ENCODE data around the gene CSGALNACT2.
"Not testable (repeated sequence)": the region's sequence is repeated elsewhere in the genome, so short reads cannot be mapped to it uniquely, and the experiment has no call there.

CSGALNACT2 gene

DNA sequence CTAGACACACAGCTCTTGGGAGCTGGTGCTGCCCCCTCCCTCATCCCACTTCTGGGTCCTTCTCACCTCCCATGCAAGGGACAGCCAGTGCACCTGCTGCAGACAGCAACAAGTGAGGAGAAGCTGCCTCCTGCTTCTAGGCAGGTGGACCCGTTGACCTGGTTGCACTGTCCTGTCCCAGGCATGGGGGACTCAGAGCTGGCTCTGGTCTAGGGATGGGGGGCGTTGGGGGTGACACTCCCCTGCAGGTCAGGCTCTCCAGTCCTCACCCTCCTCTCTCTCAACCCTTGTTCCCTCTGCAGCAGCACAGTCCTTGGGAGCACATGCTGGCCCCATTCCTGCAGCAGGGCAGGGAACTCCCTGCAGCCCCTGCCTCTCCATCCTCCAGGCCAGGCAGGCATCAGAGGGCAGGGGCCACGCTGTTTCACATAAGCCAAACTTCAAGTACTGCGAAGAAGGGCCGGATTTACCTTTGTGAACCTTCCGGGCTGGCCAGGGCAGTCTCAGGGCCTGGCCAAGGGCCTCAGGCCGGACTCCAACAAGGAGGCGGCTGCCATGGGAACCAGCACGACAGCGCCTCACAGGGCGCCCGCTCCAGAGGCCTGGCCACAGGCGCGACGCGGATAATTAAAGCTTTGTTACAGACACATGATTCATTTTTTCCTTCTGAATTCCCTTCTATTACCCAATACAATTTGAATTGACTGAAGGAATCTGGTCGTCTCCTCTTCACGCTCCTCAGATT lies 80.1 kb downstream of the CSGALNACT2 start:
- DNase-seq = no peak

DNA sequence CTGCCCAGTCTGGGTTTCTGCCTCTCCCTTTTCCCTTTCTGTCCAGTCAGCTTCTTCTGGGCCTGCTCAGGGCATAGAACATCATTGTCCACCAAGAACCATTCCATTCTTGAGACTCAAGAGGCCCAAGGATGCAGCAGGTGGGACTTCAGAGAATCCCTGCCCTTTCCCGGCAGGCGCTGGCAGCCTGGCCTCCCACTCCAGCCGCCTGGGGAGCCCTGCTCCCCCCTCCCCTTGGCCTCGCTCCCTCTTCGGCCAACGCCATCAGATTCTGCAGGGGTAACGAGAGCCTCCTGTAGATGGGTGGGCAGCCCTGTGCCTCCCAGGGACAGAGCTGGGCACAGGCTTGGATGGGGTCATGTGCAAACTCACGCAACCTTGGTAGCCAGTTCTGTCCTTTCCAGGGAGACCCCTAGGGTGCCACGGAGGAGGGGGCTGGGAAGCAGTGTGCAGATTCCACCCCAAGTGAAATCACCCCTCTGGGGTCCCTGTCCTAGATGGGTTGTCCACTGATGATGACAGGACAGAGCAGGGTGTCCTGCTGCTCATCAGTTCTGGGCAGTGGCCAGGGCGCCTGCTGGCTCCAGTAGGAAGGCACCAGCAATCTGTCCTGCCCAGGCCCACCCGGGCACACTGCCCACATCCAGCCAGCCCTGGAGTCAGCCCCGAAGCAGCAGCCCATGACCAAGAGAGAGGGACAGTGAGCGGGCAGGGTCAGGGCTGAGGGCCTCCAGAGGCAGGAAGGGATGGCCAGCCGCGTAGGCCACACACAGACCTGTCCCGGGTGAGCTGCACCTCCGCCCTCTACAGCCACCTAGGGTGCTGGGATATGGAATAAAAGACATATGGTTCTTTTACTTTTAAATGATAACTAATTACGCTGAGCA lies 80.9 kb downstream of the CSGALNACT2 start:
- DNase-seq = no peak

DNA sequence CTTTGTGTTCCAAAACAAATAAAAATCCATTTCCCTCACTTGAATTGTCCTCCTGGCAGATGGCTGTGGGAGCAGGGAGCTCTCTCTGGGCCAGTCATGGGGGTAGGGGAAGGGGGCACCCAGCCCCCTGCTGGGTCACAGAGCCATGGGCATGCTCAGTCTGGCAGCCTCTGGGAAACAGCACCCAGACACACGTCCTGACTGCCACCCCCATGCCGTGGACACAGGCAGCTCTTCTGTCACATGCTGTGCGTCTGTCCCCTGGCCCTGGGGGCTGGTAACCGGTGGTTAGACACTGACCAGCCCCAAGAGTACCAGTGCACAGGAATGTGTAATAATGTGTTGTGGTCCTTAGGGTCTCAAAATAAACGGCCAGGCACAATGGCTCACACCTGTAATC lies 81.6 kb downstream of the CSGALNACT2 start:
- DNase-seq = peak; percentile 9

DNA sequence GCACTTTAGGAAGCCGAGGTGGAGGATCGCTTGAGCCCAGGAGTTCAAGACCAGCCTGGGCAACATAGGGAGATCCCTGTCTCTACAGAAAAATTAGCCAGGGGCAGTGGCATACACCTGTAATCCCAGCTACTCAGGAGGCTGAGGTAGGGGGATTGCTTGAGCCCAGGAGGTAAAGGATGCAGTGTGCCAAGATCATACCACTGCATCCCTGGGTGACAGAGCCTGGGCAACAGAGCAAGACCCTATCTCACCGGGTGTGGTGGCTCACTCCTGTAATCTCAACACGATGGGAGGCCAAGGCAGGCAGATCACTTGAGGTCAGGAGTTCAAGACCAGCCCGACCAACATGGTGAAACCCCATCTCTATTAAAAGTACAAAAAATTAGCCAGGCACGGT lies 82.0 kb downstream of the CSGALNACT2 start:
- DNase-seq = not testable (repeated sequence)

DNA sequence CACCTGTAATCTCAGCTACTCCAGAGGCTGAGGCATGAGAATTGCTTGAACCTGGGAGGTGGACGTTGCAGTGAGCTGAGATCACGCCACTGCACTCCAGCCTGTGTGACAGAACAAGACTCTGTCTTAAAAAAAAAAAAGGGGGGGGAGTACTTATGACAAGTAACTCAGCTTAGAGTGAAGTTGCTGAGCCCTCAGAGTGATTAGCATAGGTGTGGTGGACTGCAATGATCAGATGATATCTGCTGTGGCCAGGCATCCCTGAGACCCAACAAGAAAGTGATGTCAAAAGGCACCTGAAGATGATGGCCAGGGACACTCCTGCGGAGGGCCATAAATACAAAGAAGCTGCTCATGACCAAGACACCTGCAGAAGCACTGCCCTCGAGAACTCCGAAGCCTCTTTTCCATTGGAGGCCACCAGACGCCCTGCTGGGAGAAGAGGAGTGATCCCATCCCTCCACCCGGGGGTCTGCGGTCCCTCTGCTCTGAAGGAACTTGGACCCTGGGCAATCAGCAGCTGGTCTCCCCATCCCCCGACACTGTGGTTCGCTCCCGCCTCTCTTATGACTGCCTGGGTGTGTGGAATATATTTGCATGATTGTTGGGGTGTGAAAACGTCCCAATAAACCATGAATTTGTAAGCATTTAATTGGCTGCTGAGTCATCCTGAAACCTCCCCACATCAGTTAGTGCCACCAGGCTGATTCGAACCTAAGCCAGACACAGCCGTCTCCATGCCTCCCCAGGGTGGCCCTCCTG lies 82.6 kb downstream of the CSGALNACT2 start:
- peak; percentile 8 for DNase-seq

DNA sequence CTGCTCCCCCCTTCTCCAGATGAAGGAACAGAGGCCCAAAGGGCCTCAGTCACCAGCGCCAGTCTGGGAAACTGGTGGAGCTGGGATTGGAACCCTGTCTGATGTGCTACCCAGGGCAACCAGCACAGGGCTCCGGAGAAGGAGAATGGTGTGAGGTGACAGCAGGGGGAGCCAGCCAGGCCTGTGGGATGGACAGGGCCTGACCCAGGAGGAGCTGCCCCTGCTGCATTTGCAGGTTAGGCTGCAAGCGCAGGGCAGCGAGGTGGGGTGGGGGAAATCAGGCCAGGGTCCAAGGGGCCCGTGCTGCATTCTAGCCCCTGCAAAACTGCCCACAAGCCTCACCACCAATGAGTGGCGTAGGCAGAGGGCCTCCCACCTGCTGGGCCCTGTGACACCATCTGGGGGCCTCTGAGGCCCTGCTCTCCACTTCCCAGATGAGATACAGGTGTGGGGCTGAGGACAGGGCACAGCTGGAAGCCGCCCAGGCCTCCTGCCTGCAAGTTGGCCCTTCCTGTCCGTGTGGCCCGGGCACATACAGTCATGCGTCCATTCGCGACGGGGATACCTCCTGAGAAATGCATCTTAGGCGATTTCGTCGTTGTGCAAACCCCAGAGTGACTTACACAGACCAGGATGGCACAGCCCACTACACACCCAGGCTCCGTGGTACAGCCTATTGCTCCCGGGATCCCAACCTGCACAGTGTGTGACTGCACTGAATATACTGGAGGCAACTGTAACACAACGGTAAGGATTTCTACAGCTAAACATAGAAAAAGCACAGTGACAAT lies 83.4 kb downstream of the CSGALNACT2 start:
- peak; percentile 9 for DNase-seq

DNA sequence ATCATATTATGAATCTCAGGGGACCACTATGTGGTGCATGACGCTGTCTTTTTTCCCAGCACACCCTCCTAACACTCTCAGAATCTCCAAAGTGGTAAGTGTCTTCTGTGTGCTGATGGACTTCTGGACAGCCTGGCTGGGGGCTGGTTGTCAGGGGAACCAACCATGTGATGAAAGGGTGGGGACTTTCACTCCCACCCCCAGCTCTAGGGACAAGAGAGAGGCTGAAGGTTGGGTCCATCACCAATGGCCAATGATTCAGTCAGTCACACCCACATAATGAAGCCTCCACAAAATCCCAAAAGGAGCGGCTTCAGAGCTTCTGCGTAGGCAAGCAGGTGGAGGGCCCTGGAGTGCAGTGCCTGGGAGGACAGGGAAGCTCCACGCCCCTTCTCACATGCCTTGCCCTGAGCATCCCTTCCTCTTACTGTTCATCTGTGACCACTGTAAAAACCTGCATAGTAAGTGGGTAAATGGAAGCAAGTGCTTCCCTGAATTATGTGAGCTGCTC lies 84.0 kb downstream of the CSGALNACT2 start:
- peak; percentile 2 for DNase-seq

DNA sequence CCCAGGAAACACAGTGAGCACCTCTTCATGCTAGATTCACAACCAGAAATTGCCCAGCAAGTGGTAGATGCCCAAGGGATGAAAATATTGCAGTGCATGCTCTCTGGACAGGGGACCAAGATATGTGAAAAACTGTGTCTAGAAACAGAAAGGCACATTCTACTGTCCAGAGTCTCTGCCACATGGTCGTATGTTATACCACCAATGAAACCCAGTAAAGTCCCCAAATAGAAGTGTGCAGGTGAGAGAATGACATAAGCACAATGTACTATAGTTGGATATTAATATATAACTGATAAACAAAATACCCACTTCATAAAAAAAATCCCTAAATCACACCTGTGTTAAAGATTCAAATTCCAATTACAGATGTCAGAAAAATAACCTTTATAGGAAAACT lies 84.8 kb downstream of the CSGALNACT2 start:
- DNase-seq = no peak

DNA sequence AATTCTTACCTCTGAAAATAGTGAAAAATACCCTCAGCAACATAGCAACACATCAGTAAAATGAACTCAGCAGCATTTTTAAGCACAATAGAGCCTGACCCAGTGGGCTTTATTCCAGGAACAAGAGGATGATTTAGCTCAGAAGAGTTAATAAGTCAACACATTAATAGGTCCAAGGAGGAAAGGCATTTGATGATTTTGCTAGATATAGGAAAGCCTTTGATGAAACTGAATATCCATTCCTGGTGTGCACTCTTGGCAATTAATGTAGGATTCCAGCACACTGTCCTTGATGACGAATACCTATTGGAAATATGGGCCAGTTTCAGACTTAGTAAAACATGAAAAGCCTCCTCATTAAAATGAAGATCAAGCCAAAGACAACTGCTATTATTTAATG lies 86.1 kb downstream of the CSGALNACT2 start:
- no peak for DNase-seq

DNA sequence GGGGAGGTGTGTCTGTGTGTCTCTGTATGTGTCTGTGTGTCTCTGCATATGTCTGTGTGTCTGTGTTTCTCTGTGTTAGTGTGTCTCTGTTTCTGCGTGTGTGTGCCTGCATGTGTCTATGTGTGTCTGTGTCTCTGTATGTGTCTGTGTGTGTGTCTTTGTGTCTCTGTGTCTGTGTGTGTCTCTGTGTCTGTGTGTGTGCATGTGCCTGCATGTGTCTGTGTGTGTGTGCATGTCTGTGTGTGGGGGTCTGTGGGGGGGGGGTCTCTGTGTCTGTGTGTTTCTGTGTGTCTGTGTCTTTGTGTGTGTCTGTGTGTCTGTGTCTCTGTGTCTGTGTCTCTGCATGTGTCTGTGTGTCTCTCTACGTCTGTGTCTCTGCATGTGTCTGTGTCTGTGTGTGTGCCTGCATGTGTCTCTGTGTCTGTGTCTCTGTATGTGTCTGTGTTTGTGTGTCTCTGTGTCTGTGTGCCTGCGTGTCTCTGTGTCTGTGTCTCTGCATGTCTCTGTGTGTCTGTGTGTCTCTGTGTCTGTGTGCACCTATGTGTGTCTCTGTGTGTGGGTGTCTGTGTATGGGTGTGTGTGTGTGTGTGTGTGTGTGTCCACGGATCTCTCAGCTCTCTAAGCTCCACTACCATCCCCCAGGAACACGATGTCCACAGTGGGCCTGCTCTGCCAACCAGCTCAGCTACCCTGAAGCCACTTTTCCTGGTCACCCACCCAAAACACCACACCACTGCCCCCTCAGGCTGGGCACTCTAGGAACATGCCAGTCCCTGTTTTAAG lies 87.0 kb downstream of the CSGALNACT2 start:
- DNase-seq = peak; percentile 11

DNA sequence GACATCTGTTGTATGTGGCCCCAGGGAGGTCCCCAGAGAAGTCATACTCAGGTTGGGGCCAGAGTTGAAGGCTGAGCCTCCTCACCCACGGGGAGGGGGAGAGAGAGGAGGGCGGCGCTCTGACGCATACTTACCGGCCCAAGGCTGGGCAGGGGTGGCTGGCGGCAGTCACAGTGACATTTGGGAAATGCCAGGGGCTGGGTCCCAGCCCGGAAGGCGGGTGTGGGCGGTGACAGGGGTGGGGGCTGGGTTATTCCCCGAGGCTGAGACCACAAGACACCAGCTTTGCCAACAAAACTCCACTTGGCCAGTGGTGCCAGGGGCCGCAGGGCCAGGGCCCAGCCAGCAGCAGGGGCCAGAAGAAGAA lies 87.5 kb downstream of the CSGALNACT2 start:
- peak; percentile 18 for DNase-seq

DNA sequence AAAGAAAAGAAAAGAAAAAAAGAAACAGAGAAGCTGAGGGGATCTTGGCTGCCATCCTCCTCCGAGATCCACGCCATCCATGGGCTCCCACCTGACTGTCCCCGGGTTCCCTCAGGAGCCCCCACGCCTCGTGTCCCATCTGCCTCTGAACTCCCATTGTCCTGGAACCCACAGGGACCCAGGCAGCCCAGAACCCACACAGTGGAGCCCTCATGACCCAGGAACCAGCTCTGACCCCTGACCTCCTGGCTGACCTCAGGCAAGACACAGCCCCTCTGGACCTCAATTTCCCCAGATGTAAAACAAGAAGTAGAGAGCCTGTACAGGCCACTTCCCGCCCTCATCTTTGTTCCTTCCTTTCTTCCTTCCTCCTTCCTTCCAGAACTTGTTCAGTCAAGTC lies 88.2 kb downstream of the CSGALNACT2 start:
- DNase-seq = no peak

DNA sequence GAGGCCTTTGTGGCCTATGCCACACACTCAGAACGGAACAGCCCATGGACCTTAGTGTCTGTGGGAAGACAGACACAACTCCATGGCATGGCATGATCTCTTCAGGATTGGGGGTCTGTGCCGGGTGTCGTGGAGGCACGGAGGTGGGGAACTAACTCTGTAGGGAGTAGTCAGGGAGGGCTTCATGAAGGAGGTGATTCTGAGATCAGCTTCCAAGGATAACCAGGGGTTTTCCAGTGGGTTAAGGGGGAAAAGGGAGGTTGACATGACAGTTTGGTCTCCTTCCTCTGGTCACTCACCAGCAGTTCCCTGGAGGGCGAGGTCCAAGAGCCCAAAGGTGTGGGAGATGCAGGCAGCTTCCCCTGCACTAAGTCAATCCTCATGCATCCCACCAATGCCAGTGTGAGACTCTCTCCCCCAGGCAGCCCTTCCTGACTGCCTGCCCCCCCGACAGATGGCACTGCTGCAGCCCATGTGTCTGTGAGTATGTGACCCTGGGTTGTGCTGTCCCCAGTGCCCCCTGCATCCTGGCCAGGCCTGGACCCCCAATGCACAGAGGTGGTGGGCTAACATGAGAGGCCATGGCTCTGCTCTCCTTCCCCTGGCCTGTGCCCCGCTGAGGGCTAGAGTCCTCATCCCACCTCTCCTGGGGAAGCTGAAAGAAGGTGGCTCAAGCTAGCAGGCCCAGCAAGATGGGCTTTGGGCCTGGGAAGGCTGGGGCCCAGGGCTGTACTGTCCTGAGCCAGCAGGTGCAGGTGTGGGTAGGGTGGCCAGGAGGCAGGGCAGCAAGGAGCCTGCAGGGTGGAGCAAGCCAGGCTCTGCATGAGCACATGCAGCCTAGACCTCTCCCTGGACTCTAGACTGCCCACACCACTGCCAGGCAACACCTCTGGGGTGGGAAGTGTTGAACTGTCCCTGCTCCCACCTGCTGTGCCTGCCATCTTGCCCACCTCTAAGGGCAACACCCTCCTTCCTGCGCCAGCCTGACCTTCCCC lies 88.9 kb downstream of the CSGALNACT2 start:
- peak; percentile 9 for DNase-seq

DNA sequence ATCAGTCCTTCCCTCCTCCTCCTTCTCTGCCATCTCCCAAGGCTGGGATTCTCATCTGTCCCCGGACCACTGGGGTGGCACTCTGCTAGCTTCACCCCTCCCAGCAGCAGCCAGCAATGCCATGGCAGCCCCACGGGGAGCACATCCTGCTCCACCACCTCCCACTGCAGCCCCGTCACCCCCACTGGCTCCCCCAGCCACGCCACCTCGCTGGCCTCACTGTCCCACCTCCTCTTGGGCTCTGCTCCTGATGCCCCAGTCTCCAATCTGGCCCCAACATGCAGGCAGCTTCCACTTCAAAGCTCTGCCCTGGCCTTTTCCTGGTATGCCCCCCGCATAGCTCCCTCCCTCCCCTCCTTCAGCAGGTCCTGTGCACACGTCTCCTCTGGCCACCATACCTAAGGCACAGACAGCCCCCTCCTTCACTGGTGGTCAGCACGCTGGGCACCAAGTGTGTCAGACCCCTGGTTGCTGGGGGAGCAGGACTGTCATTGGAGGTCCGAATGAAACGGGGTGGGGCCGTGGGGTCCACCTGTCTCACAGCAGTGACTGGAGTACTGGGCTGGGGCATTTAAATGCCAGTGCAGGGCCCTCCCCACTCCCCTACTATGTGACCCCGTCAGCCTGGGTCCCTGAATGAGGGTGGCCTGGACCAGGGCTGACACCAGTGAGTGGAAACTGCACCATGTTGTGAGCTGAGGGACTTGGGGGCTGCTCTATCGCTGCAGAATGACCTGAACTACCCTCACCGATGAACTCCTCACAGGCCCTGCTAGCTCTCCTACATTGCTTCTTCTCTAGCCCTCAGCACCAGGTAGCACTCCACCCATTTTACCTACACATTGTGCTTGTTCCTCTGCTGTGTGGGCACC lies 89.9 kb downstream of the CSGALNACT2 start:
- peak; percentile 10 for DNase-seq

DNA sequence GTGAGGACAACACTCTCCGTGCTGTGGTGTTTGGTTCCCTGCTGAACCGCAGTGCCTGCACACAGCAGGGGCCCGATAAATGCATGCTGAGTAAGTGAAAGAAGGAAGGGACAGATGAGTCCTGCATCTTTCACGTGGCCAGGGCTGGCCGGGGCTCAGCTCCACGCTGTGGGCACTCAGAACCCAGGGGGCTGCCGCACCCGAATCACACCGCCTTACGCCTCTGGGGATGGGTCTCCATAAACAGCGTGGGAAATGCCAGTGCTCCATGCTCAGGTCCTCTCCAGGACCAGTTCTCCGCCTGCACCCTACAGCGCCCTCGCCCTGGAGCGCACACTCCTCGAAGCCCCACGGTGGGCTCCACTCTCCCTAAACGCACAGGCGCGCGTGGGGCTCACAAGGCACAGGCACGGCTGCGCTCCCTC lies 90.5 kb downstream of the CSGALNACT2 start:
- peak; percentile 6 for DNase-seq

DNA sequence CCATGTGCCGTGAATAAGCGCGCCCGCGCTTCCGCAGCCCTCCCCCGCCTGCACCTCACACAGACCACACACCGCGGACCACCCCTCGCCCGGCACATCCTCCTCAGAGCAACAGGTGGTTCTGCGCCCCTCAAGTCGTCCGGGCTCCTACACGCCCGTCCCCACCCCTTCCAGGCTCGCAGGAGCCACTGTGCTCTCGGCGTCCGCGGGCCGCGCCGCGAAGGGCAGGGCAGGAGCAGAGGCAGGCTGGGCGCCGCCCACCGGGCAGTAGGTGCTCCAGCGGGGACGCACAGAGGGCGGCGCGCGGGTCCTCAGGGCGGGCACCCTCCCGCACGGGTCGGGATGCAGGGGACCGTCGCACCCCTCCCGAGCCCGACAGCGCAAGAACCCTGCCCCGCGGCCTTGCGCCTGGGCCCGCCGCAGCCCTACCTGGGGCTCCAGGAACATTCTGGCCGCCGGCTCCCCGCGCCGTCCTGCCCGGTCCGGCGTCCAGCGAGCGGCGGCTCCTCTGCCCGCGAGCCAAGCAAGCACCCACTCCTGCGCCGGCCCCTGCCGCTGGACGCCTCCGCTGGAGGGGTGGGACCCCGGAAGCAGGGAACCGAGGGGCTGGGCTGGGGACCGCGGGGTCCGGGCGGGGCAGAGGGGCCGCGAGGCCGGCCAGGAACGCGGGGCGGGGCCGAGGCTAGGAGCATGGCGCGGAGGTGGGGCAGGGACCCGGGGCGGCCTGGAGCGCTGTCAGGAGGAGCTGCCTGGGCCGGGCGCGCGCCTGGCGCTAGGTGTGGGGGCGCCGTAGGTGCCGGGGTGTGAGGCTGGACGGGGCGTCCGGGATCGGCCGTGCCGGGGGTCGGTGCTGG lies 91.2 kb downstream of the CSGALNACT2 start:
- peak; percentile 20 for DNase-seq

DNA sequence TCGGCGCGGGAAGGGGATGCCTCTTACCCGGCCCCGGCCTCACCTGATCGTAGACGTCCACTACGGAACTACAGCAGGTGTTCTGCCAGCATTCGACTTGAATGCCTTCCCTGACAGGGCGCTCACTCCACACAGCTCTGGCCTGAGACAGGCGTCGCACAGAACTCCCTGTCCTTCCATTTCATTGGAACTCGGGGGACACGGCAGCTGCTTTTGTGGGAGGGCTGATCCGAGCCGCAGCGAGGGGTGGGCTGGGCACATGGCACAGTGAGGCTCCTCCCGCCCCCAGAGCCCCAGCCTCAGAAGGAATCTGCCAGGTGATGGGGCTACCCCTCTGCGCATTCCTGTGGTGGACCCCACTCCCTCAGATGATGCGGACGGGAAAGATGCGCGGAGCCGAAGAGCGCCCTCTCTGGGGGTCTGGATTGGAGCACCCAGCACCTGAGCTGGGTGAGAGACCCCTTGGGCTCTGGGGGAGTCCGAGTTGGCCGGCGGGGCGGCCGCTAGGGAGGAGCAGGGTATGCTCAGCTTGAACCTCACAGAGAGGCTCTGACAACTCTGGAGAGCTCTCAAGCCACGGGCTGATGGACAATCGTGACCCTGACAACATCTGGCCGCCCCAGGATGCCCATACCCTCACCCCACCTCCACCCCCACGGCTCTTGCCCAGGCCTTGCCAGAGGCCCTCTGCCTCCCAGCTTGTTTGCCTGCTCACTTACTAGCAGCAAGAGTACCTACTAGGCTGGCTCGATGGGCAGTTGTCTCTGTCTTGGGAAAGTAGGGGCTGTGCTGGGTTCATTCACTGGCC lies 92.1 kb downstream of the CSGALNACT2 start:
- peak; percentile 6 for DNase-seq

Data from right hindlimb (tissue), 1 donor.